GM21737 (cell line): ENCODE measurements around the gene GGCX.
"Not testable (repeated sequence)": the region's sequence is repeated elsewhere in the genome, so short reads cannot be mapped to it uniquely, and the experiment has no call there.

Experiments used
- ATAC-seq: cut with Tn5 transposase; IDR thresholded peaks from one replicate; pipeline ENCODE4 v1.9.1; 2021; ENCODE audit warnings: mild to moderate bottlenecking, moderate library complexity; ENCODE audit not compliant: unreplicated experiment

The GGCX gene

DNA sequence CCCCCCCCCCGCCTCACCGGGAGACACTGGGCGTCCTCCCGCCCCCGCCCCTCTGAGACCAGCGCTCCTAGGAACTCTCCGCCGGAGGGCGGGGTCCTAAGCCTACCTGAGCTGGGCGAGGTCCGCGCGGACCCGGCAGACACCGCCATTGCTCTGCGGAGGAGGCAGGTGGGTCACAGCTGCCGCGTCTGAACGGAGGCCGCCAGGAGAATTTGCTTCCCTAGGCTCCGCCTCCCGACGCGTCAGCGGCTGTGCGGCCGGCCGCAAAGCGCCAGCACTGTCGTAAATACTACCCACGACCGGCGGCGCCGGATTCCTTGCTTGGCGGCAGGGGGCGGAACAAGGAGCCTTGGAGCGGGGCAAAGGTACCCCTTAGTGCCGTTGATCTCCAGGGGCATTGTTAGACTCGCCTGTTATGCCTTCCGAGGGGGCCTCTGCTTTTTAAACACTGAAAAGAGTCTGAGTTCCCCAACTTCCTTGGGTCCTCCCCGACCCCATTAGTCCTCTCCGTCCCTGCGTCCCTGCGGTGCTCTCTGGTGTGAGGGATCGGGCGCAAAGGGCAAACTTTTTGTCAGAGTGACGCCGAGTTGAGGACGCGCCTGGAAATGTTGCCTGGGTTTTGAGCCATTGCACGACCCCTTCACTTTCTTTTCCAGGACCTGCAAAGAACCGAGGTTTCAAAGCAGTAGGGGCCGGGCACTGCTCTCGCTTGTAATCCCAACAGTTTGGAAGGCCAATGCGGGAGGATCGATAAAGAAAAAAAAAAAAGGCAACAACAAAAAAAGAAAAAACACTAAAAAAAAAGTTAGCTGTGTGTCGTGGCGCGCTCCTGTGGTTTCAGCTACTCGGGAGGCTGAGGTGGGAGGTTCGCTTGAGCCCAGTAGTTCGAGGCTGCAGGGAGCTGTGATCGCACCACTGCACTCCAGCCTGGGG lies at the start of gene GGCX:
TSS of gene GGCX (minus strand) at position 214 of the 933 bp plus-strand sequence. CDS start at position 149, 65 bp downstream.
- ATAC-seq, result peak; percentile 90

DNA sequence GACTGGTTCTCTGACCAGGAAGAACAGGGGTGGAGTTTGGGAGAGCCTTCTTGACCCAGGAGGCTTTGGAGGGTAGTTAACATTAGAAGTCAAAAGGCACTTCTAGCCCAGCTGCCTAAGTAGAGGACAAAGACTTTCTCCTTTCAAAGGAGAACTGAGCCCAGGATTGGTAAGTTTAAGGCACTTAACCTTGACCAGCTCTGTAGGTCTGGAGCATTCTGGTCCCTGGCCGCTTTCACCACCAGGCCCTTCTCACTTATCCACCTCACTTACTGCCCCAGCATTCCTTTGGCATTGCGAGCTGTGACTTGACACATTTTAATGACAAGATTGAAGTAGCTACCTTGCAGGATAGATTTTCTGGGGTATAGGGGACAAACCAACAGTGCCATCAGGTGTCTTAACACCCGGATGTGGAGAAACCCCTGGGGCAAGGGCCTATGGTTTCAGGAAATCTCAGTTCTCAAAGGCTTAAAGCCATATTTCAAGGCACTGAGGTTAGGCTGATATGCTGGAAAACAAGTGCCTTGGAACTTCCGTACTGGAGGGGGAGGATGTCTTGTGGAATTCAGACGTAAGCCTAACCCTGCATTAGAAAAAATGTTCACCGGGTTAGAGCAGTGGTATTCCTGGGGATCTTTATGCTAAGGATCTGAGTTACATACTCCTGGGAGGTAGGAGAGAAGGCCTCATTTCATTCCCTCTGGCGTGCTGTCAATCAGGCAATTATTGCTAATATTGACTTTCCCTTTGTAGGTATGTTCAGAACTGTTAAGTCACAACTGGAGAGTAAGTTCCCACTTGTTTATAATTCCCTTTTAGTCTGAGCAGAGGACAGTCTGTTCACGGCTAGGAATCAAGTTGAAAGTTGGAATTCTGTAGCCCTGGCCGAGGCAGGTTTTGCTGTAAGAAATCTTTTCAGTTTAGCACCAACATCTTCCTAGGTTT lies 46.2 kb upstream of the GGCX start:
- ATAC-seq, result no peak

DNA sequence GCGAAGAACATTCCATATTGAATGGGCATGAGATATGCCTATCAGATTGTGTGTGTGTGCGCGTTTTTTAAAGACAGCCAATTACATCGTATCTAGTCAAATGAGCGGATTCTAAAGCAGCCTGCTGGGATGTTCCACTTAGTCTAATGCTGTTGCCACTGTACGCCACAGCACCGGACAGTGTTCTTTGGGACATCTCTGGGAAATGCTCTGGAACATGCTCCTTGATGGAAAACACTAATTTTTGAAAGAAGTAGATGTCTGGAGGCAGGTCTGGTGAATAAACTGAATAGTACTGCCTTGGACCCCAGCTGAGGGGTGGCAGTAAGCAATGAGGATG lies 44.8 kb upstream of the GGCX start:
- ATAC-seq, result no peak

DNA sequence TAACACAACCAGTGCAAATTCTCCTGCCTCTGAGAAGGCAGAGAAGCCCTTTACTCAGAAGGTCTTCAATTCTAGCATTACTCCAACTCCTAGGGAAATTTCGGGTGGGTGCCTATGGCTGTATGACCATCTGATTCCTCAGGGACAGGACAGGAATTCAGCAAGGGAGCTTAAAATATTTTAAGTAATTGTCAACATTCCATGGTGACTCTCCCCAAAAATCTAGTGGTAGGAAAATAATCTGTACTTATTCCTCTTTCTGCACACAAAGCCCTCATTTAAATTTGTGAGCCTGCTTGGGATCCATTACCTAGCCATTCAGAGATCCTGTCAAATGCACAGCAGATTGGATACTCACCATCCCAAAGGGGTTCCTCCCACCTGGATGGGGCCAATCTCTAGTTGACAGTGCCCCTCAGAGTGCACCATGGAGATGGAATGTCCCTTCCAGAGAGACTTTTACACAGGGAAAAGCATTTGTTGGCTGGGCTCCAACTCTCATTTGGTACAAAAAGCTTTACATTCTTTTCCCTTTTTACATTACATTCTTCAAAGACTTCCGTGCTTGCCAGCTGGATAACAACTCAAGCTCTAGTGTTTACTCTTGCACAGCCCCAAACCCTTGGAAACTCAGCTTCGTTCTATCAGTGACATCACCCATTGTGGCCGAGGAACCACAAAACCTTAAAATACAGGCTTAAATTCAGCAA lies 44.3 kb upstream of the GGCX start:
- no peak for ATAC-seq

DNA sequence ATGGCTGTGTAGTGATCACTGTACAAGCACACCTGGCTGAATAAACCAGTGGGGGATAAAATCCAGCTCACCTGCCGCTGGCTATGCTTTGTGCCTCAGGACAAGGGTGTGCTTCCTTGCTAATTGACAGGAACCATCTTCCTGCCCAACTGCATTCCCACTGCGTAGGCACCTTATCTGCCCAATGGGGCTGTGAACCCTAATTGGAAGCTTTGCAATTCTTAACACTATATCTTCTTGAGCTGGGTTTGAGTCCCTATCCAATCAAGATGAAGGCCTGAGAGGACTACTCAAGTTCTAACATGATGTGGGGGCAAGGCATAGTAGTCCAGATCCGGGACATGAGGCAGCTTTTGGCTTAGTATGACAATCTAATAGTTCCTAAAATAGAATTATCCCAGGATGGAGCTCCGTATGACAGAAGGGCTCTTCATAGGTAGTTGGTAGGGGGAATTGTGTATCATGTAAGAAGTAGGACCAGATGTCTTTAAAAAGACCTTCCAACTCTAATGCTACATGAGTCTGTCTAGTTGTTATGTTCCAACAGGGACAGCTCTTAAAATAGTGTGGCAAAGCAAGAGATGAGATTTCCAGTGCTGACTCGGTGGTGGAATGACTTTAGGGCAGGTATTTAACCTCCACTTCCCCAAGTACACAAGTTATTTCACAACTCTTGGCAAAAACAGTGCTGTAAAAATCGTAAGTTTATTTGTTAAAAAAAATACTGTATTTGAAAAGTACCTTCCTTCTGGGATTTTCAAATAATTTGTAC lies 43.5 kb upstream of the GGCX start:
- no peak for ATAC-seq

DNA sequence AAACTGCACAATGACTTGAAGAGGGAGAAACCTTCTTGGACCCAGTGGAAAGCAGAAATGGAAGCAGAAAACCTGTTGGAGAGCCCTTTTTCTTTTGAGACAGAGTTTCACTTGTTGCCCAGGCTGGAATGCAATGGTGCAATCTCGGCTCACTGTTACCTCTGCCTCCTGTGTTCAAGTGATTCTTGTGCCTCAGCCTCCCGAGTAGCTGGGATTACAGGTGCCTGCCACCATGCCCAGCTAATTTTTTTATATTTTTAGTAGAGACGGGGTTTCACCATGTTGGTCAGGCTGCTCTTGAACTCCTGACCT lies 42.8 kb upstream of the GGCX start:
- not testable (repeated sequence) for ATAC-seq

DNA sequence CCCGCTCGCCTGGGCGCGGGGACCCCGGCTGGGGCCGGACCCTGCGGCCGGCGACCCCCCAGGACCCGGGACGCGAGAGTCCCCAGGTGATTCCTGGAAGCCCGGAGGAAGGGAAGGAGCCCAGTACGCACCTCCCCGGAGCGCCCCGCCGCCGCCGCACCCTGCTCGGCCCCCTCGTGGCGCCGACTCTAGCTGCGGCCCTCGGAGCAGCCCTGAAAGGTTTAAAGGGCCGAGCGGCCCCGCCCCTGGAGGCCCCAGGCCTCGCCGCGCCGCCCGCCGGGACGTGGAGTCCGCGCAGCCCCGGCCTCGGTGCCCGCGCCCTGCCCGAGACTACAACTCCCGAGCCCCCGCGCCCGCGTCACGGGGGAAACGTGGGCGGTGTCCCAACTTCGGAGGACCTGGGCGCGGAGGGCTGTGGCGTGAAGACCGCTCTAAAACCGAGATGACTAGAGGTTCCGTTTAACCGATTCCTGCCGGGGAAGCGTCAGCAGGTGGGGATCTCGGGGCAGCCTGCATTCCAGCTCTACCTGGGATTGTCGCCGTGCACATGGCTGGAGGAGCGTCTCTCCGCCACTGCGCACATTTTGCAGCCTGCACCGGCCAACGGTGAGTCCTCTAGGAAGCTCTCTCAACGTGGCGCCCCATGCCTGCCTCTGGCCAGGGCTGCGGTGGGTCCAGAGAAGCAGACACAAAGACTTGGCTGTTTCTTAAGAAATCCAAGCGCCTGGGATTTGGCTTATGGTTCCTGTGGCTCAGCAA lies 41.4 kb upstream of the GGCX start, which contains the start of gene TMEM150A:
TSS of gene TMEM150A (minus strand) at position 223 of the 759 bp plus-strand sequence. CDS start 750 bp downstream, outside the sequence.
- ATAC-seq, result peak; percentile 91

DNA sequence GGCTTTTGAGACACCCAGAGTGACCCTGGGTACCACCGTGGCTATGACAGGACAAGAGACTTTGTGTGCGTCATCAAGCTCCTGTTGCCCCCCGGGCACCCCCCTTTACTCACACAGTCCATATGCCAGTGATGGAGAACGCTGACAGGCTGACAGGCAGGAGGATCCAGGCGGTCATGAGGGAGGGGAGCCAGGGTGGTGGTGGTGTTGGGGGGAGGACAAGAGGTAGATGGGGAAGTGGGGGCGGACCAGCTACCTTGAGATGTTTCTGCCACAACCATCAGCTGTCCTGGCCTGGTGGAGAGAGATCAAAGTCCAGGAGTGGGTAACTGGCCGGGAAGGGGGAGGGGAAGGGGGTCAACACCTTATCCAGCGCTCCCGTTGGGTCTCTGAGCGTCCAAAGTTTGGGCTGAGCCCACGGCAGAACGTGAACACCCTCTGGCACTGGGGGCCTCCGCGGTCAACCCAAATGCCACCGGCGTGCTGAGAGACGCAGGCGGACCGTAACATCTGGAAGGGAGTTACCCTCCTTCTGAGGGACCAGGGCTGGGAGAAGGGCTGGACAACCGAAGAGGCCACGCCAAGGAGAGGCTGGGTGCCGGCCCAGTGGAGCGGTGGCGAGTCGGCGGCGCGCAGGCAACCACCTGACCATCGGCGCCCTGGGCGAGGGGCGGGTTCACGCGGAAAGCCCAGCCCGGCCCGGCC lies 40.6 kb upstream of the GGCX start:
- peak; percentile 34 for ATAC-seq

DNA sequence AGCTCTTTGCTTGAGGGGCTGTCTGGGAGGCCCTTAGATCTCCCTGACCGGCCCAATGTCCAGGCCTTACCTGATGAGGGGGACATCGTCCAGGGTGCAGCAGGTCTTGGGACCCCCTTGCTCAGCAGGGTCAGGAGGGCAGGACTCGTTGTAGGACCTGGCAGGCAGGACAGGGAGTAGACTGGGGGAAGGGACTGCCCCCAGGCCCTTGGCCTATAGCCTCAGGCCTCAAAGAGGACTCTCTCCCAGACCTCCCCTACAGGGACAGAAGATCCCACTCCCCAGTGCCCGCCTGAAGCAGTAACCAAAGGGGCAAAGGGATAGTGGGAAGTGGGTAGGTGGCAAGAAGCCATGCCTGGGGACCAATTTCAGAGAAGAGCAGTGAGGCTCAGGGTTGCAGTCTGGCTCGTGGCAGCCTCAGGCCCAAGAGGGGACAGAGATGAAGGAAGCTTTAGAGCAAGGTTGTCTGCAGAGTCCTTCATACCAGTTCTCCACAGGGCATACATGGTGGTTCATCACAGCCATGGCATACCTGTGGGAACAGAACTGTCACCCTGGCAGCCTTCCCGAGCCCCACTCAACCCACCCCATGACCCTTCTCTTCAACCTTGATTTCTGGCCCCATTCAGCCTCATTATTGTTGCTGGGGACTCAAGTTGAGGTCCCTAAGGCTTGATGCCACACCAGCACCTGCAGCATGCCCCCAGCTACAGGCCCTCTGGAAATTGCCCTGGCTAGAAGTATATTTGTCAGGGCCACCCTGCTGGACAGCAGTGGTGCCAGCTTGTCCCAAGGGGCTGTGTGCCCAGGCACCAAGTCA lies 39.9 kb upstream of the GGCX start:
- no peak for ATAC-seq

DNA sequence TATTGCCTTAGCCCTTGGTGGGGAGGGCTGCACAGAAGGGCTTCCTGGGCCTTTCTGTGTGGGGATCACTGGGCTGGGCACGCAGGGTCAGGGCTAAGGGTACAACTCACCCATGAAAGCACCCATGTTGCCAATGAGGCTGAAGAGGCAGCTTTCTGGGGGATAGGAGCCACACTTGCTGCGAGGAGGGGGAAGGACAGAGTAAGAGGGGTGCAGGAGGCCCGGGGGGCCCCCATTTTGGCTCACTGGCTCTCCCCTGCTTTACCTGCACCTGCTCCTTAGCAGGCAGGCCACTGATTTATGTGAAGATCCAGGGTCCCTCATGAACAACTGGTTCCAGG lies 38.9 kb upstream of the GGCX start:
- ATAC-seq, result no peak

DNA sequence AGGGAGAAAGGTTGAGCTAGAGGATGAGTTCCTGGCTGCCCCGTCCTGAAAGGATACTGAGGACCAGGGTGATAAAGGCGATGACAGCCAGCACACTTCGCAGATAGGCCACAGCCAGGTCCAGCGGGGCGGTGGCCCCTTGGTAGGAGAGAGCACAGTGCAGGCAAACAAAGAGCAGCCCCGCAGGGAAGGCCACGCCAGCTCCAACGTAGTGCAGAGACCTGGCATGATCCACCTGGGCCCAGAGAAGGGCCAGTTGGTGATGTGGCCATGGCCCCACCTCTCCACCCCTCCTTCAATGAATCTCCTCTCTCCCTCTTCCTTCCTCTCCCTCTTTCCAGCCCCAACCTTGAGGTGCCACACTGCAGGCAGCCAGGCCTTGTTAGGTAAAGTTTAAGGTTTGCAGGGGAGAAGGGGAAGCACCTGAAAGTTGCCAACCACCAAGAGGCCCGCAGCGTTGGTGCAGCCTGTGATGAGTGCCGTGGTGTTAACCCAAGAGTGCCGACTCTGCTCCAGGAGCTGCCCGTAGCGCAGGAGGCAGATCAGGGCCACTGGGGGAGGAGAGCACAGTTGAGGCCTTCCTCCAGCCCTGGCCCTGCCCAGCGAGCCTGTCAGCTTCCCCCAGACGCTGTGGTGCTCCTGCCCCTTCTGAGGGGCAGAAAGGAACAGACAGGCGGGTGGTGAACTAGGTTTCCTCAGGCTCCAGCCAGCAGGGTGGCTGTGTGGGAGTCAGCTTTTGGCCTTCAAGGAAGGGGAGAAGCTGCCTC lies 38.4 kb upstream of the GGCX start:
- ATAC-seq, result no peak

DNA sequence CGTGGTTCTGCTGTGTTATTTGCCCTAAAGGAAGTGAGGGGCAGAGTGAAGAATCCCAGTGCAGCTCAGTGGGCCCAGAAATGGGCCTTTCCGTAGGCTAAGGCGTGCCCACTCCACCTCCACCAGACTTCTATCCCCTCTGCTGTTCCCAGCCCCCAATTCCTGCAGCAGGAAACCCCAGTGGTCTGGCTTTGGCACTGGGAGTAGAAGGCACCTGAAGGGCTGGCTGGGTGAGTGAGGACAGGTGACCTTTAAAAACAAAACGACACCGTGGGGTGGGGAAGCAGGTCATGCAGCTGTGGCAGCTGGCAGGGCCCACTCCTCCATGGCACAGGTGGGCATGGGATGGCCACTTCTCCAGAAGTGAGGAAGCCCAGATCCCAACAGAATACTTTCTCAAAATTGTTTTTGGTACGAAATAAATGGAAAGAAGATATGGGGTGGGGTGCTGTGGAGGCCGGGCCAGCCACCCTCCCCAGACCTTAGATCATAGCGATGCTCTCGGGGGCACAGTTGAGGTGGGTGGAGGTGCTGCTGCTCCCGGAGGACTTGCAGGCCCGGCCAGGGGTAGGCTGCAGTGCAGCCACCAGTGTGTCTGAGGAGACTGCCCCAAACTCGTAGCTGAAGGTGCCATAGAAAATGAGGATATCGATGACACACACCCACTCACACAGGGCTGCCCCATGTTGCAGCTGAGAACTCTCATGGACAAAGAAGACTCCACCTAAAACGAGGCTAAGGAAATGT lies 37.5 kb upstream of the GGCX start:
- ATAC-seq, result no peak

DNA sequence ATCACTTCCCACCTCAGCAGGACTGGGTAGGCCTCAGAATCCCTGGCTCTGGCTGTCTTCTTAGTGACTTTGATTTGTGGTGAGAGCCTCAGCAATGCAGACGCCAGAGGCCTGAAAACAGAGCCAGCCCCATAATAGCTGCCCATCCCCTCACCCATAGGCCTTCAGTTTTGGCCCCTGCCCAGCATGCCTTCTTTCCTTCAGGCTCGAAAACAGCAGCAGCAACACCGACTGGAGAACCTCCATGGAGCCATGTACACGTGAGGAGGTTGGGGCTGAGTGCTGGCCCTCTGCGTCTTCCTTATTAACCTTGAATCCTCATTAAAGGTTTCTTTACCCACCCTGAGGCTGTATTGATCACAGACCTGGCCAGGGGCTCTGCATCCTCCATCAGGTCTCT lies 35.9 kb upstream of the GGCX start:
- no peak for ATAC-seq

DNA sequence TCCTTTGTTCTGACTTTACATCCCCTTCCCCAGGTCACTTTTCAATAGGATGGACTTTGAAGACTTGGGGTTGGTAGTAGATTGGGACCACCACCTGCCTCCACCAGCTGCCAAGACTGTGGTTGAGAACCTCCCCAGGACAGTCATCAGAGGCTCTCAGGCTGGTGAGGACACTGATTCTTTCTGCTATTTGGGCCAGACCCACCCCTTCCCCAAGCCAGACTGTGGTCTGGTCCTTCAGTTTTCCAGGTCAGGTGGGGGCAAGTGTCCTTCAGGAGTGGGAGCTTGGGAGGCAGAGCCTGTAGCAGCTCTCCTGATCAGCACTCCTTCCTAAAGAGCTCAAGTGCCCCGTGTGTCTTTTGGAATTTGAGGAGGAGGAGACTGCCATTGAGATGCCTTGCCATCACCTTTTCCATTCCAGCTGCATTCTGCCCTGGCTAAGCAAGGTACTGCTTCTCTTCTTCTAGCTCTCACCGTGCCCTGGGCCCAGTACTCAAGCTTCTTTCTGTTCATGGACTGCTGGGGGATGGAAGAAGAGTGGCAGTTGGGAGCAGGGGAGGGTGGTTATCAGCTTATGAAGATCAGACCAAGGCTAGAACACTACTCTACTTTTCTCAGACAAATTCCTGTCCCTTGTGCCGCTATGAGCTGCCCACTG lies 35.3 kb upstream of the GGCX start:
- ATAC-seq, result no peak

DNA sequence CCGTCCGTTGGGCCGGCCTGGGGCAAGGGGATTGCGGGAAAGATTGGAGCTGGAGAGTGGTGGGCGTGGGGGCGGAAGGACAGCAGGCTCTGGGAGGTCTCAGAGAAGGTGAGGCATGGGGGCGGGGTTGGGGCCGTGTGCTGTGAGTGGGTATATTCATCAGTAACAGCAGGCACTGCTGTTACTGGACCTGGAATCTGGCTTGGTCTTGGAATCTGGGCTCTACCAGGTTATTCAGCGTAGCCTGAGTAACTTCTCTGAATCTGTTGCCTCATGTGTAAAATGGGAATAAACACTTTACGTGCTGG lies 34.7 kb upstream of the GGCX start:
- ATAC-seq, result no peak

DNA sequence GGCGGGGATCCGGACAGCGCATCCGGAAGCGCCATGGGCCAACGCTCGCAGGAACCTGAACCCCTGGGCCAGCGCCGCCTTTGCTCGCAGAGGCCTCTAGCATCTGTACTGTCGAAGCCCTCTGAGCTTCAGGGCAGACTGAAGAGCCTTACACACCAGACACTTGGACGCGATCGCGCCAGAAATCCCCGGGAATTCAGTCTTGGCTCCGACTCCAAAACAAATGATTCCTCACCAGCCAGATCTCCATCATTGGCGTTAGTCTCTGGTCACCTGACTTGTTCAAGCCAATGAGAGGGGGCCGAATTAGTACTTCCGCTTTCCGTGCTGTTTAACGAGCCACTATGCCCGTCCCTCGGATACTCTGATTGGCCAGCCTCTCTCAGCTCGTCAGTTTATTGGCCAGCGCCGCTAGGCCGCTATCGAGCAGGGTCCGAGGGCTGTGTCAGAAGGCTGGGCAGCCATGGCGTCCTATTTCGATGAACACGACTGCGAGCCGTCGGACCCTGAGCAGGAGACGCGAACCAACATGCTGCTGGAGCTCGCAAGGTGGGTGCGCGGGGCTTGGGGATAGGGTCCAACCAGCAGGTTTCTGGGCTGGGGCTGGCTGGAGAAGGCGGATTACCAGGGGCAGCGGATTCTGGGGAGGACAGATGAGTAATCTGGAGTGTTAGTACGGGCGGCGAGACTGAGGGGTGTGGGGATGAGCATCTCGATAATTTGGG lies 34.2 kb upstream of the GGCX start, which contains the start of gene RNF181:
TSS of gene RNF181 (plus strand) at position 445 of the 725 bp plus-strand sequence. CDS start at position 464, 19 bp downstream.
- peak; percentile 96 for ATAC-seq
